HEK293 (cell line): ENCODE measurements around the gene BCAS3.

Experiments
- CTCF ChIA-PET: fragments of 350-600 bp; formaldehyde crosslinking; extraction: SDS; loops from one replicate; lab custom pipeline; 2021; ENCODE audit warnings: antibody characterized with exemption; lab: Yijun Ruan, JAX
- POLR2A ChIA-PET: fragments of 300-600 bp; formaldehyde crosslinking; extraction: SDS; loops from one replicate; lab custom pipeline; 2020; ENCODE audit warnings: antibody characterized with exemption, inconsistent platforms; lab: Yijun Ruan, JAX
- H3K27ac ChIP-seq: fragments of 200-500 bp; sonication (Bioruptor generic); 2 replicates; pipeline ENCODE4 v1.5.1; 2014; ENCODE audit warnings: low read depth, low read length, control low read depth, inconsistent platforms; ENCODE audit errors: extremely low read depth
- H3K36me3 ChIP-seq, 2 experiments: fragments of 200-500 bp in 1 of 2; sonication (Bioruptor generic) in 1 of 2; 1 replicate in 1 of 2; 2 replicates in 1 of 2; pipeline ENCODE4 v1.5.1; 2014 to 2017; ENCODE audit warnings: inconsistent platforms in 2 of 2, low read length in 2 of 2; ENCODE audit not compliant: control insufficient read depth in 2 of 2, insufficient read depth in 1 of 2
- H3K4me1 ChIP-seq: fragments of 200-500 bp; sonication (Bioruptor generic); 2 replicates; pipeline ENCODE4 v1.5.1; 2014; ENCODE audit warnings: mild to moderate bottlenecking, low read length, inconsistent platforms; ENCODE audit not compliant: control insufficient read depth, insufficient read depth
- H3K4me3 ChIP-seq: 2 replicates; pipeline ENCODE4 v1.5.1; 2011; ENCODE audit warnings: low read depth, mild to moderate bottlenecking, control low read depth, low read length, moderate library complexity
- H3K9me3 ChIP-seq: fragments of 200-500 bp; sonication (Bioruptor generic); 2 replicates; pipeline ENCODE4 v1.5.1; 2014; ENCODE audit warnings: low read depth, low read length, inconsistent platforms; ENCODE audit not compliant: control insufficient read depth, insufficient read depth
- GFI1B ChIP-seq: fragments of 450-650 bp; formaldehyde crosslinking; IDR thresholded peaks from 2 replicates; pipeline ENCODE4 v1.5.1; 2016; ENCODE audit warnings: missing biosample characterization, missing genetic modification characterization
- KLF10 ChIP-seq: fragments of 450-650 bp; IDR thresholded peaks from 2 replicates; pipeline ENCODE4 v1.5.1; 2018; ENCODE audit warnings: missing biosample characterization, mild to moderate bottlenecking, missing genetic modification characterization
- KLF8 ChIP-seq: fragments of 450-650 bp; formaldehyde crosslinking; IDR thresholded peaks from 2 replicates; pipeline ENCODE4 v1.5.1; 2016; ENCODE audit warnings: missing biosample characterization, missing genetic modification characterization
- PRDM1 ChIP-seq: fragments of 450-650 bp; formaldehyde crosslinking; IDR thresholded peaks from 2 replicates; pipeline ENCODE4; 2016; ENCODE audit warnings: missing biosample characterization, missing genetic modification characterization
- SCRT2 ChIP-seq: fragments of 450-650 bp; formaldehyde crosslinking; IDR thresholded peaks from 2 replicates; pipeline ENCODE4 v1.5.1; 2016; ENCODE audit warnings: missing biosample characterization, missing genetic modification characterization
- SP3 ChIP-seq: fragments of 450-650 bp; formaldehyde crosslinking; IDR thresholded peaks from 2 replicates; pipeline ENCODE4 v1.5.1; 2016; ENCODE audit warnings: missing biosample characterization, missing genetic modification characterization
- ZBTB1 ChIP-seq: fragments of 450-650 bp; formaldehyde crosslinking; IDR thresholded peaks from 2 replicates; pipeline ENCODE4 v1.5.1; 2016; ENCODE audit warnings: missing biosample characterization, missing genetic modification characterization
- ZBTB7A ChIP-seq: fragments of 450-650 bp; formaldehyde crosslinking; IDR thresholded peaks from 2 replicates; pipeline ENCODE4 v1.5.1; 2016; ENCODE audit warnings: low read depth, missing biosample characterization, missing genetic modification characterization
- ZEB2 ChIP-seq: fragments of 450-650 bp; formaldehyde crosslinking; IDR thresholded peaks from 2 replicates; pipeline ENCODE4 v1.5.1; 2016; ENCODE audit warnings: missing biosample characterization, missing genetic modification characterization
- ZFP41 ChIP-seq: fragments of 450-650 bp; formaldehyde crosslinking; IDR thresholded peaks from 2 replicates; pipeline ENCODE4 v1.5.1; 2016; ENCODE audit warnings: missing biosample characterization, missing genetic modification characterization, borderline replicate concordance
- ZNF10 ChIP-seq: fragments of 450-650 bp; formaldehyde crosslinking; IDR thresholded peaks from 2 replicates; pipeline ENCODE4 v1.5.1; 2017; ENCODE audit warnings: missing biosample characterization, missing genetic modification characterization
- ZNF140 ChIP-seq: fragments of 450-650 bp; formaldehyde crosslinking; IDR thresholded peaks from 2 replicates; pipeline ENCODE4 v1.5.1; 2016; ENCODE audit warnings: missing biosample characterization, missing genetic modification characterization
- ZNF16 ChIP-seq: fragments of 450-650 bp; formaldehyde crosslinking; IDR thresholded peaks from 2 replicates; pipeline ENCODE4 v1.5.1; 2016; ENCODE audit warnings: low read depth, missing biosample characterization, missing genetic modification characterization
- ZNF366 ChIP-seq: fragments of 450-650 bp; formaldehyde crosslinking; conservative IDR thresholded peaks from 2 replicates; pipeline ENCODE4 v1.5.1; 2016; ENCODE audit warnings: missing biosample characterization, missing genetic modification characterization
- ZNF48 ChIP-seq: fragments of 450-650 bp; formaldehyde crosslinking; IDR thresholded peaks from 2 replicates; pipeline ENCODE4 v1.5.1; 2016; ENCODE audit warnings: missing biosample characterization, missing genetic modification characterization
- ZNF529 ChIP-seq: fragments of 450-650 bp; formaldehyde crosslinking; IDR thresholded peaks from 2 replicates; pipeline ENCODE4 v1.5.1; 2017; ENCODE audit warnings: missing genetic modification characterization, missing biosample characterization; ENCODE audit not compliant: insufficient replicate concordance
- ZNF596 ChIP-seq: fragments of 450-650 bp; IDR thresholded peaks from 2 replicates; pipeline ENCODE4 v1.5.0; 2018; ENCODE audit warnings: missing biosample characterization, mild to moderate bottlenecking, missing genetic modification characterization, moderate library complexity
- ZNF626 ChIP-seq: fragments of 450-650 bp; sonication (Bioruptor Pico); formaldehyde crosslinking; IDR thresholded peaks from 2 replicates; pipeline ENCODE4 v1.5.1; 2018; ENCODE audit warnings: missing biosample characterization, missing genetic modification characterization, inconsistent platforms
- ZNF660 ChIP-seq: fragments of 450-650 bp; IDR thresholded peaks from 2 replicates; pipeline ENCODE4 v1.5.1; 2018; ENCODE audit warnings: missing biosample characterization, mild to moderate bottlenecking, missing genetic modification characterization
- ZNF76 ChIP-seq: fragments of 450-650 bp; formaldehyde crosslinking; IDR thresholded peaks from 2 replicates; pipeline ENCODE4; 2016; ENCODE audit warnings: low read depth, missing biosample characterization, missing genetic modification characterization, borderline replicate concordance
- ZNF791 ChIP-seq: fragments of 450-650 bp; formaldehyde crosslinking; IDR thresholded peaks from 2 replicates; pipeline ENCODE4 v1.5.1; 2016; ENCODE audit warnings: missing biosample characterization, missing genetic modification characterization
- TF ChIP-seq, protein P1 (sequence below): fragments of 450-650 bp; formaldehyde crosslinking; IDR thresholded peaks from 2 replicates; pipeline ENCODE4 v1.5.1; 2016; ENCODE audit warnings: missing biosample characterization, missing genetic modification characterization, borderline replicate concordance
- TF ChIP-seq, protein P2 (sequence below): fragments of 450-650 bp; formaldehyde crosslinking; IDR thresholded peaks from 2 replicates; pipeline ENCODE4 v1.5.1; 2016; ENCODE audit warnings: missing biosample characterization, missing genetic modification characterization
- TF ChIP-seq, protein P3 (sequence below): fragments of 450-650 bp; formaldehyde crosslinking; conservative IDR thresholded peaks from 2 replicates; pipeline ENCODE4 v1.5.1; 2016; ENCODE audit warnings: low read depth, missing biosample characterization, missing genetic modification characterization

Gene BCAS3

DNA sequence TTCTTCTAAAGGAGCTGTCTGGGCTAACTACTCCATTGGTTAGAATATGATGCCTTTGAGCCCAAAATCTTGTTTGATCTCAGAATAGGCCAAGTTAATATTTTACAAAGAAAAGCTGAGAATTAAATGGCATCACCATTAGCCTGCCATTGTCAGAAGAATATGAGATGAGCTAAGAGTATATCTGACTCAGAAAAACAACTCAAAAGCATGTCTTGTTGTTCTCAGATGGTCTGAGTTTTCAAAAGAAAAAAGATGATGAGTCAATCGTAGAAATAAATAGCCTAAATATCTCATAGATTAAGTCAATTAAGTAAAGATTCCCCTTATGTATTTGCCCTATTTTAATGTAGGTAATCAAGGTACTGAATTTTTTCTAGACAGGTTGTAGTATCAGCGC is 524.9 kb downstream of the BCAS3 start (continued):
- TF ChIP-seq, protein P1, sequence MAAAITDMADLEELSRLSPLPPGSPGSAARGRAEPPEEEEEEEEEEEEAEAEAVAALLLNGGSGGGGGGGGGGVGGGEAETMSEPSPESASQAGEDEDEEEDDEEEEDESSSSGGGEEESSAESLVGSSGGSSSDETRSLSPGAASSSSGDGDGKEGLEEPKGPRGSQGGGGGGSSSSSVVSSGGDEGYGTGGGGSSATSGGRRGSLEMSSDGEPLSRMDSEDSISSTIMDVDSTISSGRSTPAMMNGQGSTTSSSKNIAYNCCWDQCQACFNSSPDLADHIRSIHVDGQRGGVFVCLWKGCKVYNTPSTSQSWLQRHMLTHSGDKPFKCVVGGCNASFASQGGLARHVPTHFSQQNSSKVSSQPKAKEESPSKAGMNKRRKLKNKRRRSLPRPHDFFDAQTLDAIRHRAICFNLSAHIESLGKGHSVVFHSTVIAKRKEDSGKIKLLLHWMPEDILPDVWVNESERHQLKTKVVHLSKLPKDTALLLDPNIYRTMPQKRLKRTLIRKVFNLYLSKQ (tag by site-specific recombination): no peak
- no peak for TF ChIP-seq ZNF366 (tag by site-specific recombination)

DNA sequence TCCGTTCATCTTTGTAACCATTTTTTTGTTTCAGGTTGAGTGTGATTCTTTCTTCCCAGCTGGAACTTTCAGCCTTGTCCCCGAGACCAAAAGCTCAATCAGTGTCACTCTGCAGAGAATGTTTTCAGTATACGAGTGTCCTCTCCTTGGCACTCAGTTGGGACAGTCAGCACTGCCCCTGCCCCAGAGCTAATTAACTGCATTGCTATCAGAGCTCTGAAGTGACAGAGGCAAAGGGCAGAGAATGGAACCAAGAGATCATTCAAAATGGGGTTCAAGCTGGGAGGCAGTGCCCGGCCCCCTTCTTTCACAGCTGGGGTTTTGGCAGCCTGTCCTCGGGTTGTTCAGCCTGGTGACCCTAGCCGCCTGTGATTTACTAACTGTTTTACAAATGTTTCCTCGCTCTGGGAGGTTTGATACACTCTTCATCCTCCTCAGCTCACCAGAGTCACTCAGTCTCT is 526.0 kb downstream of the BCAS3 start:
- CTCF ChIA-PET: interaction anchor here (0.6 to 1.1 kb wide), 2 partner anchors 79 to 186 kb away, joined by 4 read pairs; no protein-coding TSS in a partner anchor
- peaks cover 15% of the 10 kb centered on the region for H3K4me1 ChIP-seq
- no peak overlapping the region for H3K4me3 ChIP-seq
- POLR2A ChIA-PET: no interaction called here
- no peaks in the 10 kb centered on the region; a peak in 1 of 3 replicates for H3K36me3 ChIP-seq
- H3K9me3 ChIP-seq: no peaks in the 10 kb centered on the region
- H3K27ac ChIP-seq: no peak overlapping the region
- TF ChIP-seq GFI1B (tag by site-specific recombination) (no peak), ZBTB7A (tag by site-specific recombination) (no peak), ZNF10 (tag by site-specific recombination) (no peak), ZNF596 (no peak), ZNF140 (tag by site-specific recombination) (no peak), ZEB2 (no peak), ZNF791 (tag by site-specific recombination) (no peak), ZNF48 (no peak), PRDM1 (no peak), KLF8 (no peak)
- TF ChIP-seq, protein P2, sequence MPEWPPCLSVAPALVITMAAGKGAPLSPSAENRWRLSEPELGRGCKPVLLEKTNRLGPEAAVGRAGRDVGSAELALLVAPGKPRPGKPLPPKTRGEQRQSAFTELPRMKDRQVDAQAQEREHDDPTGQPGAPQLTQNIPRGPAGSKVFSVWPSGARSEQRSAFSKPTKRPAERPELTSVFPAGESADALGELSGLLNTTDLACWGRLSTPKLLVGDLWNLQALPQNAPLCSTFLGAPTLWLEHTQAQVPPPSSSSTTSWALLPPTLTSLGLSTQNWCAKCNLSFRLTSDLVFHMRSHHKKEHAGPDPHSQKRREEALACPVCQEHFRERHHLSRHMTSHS (tag by site-specific recombination): no peak

DNA sequence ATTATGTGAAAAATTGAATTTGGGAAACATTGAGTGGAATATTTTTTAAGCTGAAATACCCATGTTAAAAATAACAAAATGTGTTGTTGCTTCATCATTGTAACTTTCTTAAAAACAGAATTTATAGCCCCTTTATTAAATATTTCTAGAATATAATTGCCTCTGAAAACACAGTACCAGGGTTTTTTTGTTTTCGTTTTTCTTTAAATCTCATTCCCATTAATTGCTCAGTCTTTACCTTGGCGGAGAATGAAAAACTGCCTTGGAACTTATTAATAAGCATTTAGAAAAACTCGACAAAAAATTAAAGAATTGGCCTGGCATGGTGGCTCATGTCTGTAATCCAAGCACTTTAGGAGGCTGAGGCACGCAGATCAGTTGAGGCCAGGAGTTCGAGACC is 526.8 kb downstream of the BCAS3 start:
- Histone ChIP-seq H3K36me3 (no peaks in the 10 kb centered on the region; a peak in 1 of 3 replicates), H3K4me3 (no peak overlapping the region), H3K9me3 (no peaks in the 10 kb centered on the region)
- POLR2A ChIA-PET: no interaction called here
- CTCF ChIA-PET: no interaction called here
- TF ChIP-seq ZBTB7A (tag by site-specific recombination) (no peak), ZFP41 (no peak), SP3 (no peak), ZNF76 (no peak), KLF10 (no peak), ZNF529 (tag by site-specific recombination) (no peak), ZNF660 (no peak), ZBTB1 (tag by site-specific recombination) (no peak), ZNF626 (tag by site-specific recombination) (no peak), SCRT2 (tag by site-specific recombination) (no peak), ZNF16 (no peak)
- TF ChIP-seq, protein P2 (tag by site-specific recombination): no peak
- TF ChIP-seq, protein P3, sequence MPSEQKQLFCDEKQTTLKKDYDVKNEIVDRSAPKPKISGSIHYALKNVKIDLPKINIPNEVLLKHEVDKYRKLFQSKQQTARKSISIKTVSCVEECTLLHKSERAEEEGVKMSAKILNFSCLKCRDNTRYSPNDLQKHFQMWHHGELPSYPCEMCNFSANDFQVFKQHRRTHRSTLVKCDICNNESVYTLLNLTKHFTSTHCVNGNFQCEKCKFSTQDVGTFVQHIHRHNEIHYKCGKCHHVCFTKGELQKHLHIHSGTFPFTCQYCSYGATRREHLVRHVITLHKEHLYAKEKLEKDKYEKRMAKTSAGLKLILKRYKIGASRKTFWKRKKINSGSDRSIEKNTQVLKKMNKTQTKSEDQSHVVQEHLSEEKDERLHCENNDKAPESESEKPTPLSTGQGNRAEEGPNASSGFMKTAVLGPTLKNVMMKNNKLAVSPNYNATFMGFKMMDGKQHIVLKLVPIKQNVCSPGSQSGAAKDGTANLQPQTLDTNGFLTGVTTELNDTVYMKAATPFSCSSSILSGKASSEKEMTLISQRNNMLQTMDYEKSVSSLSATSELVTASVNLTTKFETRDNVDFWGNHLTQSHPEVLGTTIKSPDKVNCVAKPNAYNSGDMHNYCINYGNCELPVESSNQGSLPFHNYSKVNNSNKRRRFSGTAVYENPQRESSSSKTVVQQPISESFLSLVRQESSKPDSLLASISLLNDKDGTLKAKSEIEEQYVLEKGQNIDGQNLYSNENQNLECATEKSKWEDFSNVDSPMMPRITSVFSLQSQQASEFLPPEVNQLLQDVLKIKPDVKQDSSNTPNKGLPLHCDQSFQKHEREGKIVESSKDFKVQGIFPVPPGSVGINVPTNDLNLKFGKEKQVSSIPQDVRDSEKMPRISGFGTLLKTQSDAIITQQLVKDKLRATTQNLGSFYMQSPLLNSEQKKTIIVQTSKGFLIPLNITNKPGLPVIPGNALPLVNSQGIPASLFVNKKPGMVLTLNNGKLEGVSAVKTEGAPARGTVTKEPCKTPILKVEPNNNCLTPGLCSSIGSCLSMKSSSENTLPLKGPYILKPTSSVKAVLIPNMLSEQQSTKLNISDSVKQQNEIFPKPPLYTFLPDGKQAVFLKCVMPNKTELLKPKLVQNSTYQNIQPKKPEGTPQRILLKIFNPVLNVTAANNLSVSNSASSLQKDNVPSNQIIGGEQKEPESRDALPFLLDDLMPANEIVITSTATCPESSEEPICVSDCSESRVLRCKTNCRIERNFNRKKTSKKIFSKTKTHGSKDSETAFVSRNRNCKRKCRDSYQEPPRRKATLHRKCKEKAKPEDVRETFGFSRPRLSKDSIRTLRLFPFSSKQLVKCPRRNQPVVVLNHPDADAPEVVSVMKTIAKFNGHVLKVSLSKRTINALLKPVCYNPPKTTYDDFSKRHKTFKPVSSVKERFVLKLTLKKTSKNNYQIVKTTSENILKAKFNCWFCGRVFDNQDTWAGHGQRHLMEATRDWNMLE (tag by site-specific recombination): no peak
- TF ChIP-seq, all 188 proteins: peak for 0
- no peak overlapping the region for H3K27ac ChIP-seq
- H3K4me1 ChIP-seq: peaks cover 15% of the 10 kb centered on the region
